ENCODE results near the gene AKAP14. TPM values are rescaled to one million over a fixed set of nuclear protein-coding genes. Genes with fewer than 3 reads are reported as not detected.
"Not testable (repeated sequence)": the region's sequence is repeated elsewhere in the genome, so short reads cannot be mapped to it uniquely, and the experiment has no call there.

The AKAP14 gene
- total RNA-seq, 1 experiment from 2014 or later: not detected

DNA sequence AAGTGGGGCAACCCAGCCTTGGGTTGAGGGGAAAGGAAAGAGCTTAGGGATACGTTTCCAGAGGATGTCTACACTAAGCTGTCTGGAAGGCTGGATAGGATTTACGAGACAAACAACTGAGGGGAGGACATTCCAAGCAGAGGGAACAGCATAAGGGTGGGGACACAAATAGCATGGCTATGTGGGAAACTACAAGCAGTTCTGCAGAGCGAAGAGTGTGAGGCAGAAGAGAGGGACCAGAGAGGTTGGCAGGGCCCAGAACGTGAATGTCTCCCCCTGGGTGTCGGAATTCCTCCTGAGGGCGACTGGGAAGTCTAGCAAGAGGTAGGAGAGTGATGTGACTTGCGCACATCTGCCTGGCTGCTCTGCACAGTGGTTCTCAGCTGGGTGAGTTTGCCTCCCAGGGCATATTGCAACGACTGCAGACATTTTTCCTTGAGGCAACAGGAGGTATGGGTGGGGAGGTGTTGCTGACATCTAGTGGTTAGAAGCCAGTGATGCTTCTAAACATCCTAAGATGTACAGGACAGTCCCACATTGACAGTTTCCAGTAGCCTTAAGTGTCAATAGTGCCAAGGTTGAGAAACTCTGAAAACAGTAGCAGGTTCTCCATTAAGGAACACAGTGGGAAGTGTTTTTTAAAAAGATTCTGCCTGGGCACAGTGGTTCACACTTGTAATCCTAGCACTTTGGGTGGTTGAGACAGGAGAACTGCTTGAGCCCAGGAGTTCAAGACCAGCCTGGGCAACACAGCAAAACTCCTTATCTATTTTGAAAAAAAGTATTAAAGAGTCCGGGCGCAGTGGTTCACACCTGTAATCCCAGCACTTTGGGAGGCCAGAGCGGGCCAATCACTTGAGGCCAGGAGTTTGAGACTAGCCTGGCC is 14.9 kb upstream of the AKAP14 start:
- Mint-ChIP-seq H3K4me3 (ENCODE audit: low read depth, unreplicated experiment) (no peak overlapping the region), H3K4me1 (ENCODE audit: low read depth, unreplicated experiment) (no peaks in the 10 kb centered on the region), H3K36me3 (ENCODE audit: insufficient read depth, unreplicated experiment) (peaks cover 13% of the 10 kb centered on the region), H3K9me3 (ENCODE audit: low read depth, unreplicated experiment) (no peaks in the 10 kb centered on the region), H3K27me3 (ENCODE audit: unreplicated experiment) (no peaks in the 10 kb centered on the region), H3K27ac (ENCODE audit: unreplicated experiment) (no peak overlapping the region)
- intact Hi-C loops (cut with micrococcal nuclease; ENCODE audit: unreplicated experiment): loop anchor here (5.0 kb wide), 1 partner anchor 363 kb away; no protein-coding TSS in a partner anchor
- TF ChIP-seq CTCF (IDR thresholded peaks at IDR 0.05; ENCODE audit: unreplicated experiment): no peak
- CTCF ChIA-PET: interaction anchor here (0.6 kb wide), 1 partner anchor 90 kb away, joined by 3 read pairs; no protein-coding TSS in a partner anchor
- BruUV-seq (replicated peaks): no TSS peak
- DNase-seq: peak; percentile 32

DNA sequence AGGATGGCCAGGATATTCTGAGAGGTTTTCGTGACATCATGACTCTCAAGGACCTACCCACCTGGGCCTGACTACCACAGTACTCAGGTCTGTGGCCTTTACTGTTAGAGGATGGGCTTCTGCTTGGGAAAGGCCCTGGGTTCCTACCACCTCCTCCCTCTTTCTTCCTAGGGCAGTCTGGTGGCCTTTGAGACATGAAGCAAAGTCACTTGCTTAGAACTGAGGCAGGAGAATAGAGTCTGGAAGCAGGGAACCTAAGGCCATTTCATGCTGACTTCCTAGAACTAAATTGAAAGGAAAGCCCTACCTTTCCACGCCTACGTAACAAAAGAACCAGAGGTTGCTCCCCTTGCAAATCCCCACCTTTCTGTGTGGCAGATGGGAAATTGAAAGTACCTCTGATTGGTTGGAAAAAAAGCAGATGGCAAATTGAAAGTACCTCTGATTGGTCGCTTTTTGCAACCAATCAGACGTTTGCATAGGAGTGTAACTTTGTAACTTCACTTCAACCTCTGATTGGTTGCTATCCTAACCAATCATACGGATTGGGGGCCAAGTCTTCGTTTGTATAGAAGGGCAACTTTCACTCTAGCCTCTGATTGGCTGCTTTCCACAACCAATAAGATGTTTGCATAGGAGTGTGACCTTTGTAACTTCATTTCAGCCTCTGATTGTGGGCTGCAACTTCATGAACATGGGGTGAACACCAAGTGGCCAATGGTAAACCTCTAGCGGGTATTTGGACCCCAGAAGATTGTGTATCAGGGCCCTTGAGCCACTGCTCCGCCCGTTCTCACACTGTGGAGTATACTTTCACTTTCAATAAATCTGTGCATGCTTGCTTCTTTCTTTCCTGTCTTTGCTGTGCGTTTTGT is 9.9 kb upstream of the AKAP14 start:
- Mint-ChIP-seq H3K4me1 (ENCODE audit: low read depth, unreplicated experiment) (peaks cover 8% of the 10 kb centered on the region), H3K9me3 (ENCODE audit: low read depth, unreplicated experiment) (no peaks in the 10 kb centered on the region), H3K4me3 (ENCODE audit: low read depth, unreplicated experiment) (peak overlapping the region; percentile 22), H3K27me3 (ENCODE audit: unreplicated experiment) (no peaks in the 10 kb centered on the region), H3K36me3 (ENCODE audit: insufficient read depth, unreplicated experiment) (peaks cover 13% of the 10 kb centered on the region), H3K27ac (ENCODE audit: unreplicated experiment) (no peak overlapping the region)
- BruUV-seq (replicated peaks): no TSS peak
- TF ChIP-seq CTCF (IDR thresholded peaks at IDR 0.05; ENCODE audit: unreplicated experiment): no peak
- CTCF ChIA-PET: no interaction called here
- DNase-seq: no peak
- intact Hi-C loops (cut with micrococcal nuclease; ENCODE audit: unreplicated experiment): no loop called here

DNA sequence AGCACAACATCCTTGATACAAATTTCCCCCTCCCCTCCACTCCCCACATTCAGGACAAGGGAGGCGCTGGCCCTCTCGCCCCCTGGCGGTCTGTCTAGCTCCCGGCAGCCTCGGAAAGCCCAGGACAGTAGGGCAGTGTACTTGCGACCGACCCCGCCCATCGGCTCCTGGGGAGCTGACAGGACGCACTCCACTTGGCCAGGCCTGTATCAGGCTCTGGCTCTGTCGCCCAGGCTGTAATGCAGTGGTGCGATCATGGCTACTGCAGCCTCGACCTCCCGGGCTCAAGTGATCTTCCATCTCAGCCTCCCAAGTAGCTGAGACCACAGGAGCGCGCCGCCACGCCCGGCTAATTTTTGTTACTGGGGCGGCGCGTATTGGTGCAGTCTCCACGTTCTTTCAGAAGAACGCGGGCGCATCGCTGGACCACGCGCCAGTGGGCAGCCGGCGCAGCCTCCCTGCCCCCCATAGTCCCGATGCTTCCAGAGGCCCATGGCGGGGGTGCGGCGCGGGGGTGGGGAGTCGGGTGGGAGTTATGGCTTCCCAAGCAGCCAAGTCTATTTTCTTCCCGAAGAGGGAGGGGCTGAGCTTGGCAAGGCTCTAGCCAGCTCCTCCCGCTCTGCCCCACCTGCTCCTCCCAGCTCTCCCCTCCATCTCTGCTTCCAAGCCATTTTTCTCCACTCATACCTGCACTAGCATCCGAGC is 7.8 kb upstream of the AKAP14 start:
- BruUV-seq (replicated peaks): no TSS peak
- DNase-seq: peak; percentile 87
- no peaks in the 10 kb centered on the region for H3K9me3 Mint-ChIP-seq (ENCODE audit: low read depth, unreplicated experiment)

GRCh38 chrX:119890626-119891025 is 5.1 kb upstream of the AKAP14 start:
- intact Hi-C loops (cut with micrococcal nuclease; ENCODE audit: unreplicated experiment); H3K27me3 Mint-ChIP-seq (ENCODE audit: unreplicated experiment); H3K27ac Mint-ChIP-seq (ENCODE audit: unreplicated experiment); BruUV-seq (replicated peaks); H3K4me3 Mint-ChIP-seq (ENCODE audit: low read depth, unreplicated experiment); CTCF ChIA-PET; DNase-seq; H3K9me3 Mint-ChIP-seq (ENCODE audit: low read depth, unreplicated experiment); H3K4me1 Mint-ChIP-seq (ENCODE audit: low read depth, unreplicated experiment): not testable (repeated sequence)
- H3K36me3 Mint-ChIP-seq (ENCODE audit: insufficient read depth, unreplicated experiment): peaks cover 13% of the 10 kb centered on the region

More for the DNA sequence above, 7.8 kb upstream of the AKAP14 start:
- no peaks in the 10 kb centered on the region for H3K27me3 Mint-ChIP-seq (ENCODE audit: unreplicated experiment)
- H3K4me3 Mint-ChIP-seq (ENCODE audit: low read depth, unreplicated experiment): peak overlapping the region; percentile 69
- peaks cover 8% of the 10 kb centered on the region for H3K4me1 Mint-ChIP-seq (ENCODE audit: low read depth, unreplicated experiment)
- TF ChIP-seq CTCF (IDR thresholded peaks at IDR 0.05; ENCODE audit: unreplicated experiment): peak; percentile 67
- H3K36me3 Mint-ChIP-seq (ENCODE audit: insufficient read depth, unreplicated experiment): peaks cover 13% of the 10 kb centered on the region
- intact Hi-C loops (cut with micrococcal nuclease; ENCODE audit: unreplicated experiment): no loop called here
- CTCF ChIA-PET: interaction anchor here (0.6 to 1.7 kb wide), 6 partner anchors 11 to 439 kb away, joined by 3 to 6 read pairs (median 6); partner anchors contain the start of genes RPL39 and UPF3B
- H3K27ac Mint-ChIP-seq (ENCODE audit: unreplicated experiment): no peak overlapping the region

DNA sequence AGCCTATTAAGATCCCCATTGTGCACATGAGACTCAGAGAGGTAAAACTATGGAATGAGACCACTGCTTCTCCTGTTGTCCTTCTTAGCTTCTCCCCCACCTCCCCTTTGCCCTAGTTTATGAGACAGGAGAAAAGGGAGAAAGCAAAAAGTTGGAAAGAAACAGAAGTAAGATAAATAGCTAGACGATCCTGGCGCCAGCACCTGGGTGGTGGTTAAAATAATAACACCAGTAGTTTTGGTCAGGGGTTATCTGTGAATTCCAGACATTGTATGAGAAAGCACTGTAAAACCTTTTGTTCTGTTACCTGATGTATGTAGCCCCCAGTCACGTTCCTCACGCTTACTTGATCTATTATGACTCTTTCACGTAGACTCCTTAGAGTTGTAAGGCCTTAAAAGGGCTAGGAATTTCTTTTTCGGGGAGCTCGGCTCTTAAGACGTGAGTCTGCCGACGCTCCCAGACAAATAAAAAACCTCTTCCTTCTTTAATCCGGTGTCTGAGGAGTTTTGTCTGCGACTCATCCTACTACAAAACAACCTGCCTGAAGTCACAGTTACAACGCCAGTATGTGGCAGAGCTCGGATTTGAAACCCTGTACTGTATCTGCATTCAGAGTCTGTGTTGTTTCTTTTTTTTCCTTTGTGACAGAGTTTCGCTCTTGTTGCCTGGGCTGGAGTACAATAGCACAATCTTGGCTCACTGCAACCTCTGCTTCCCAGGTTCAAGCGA is 3.6 kb upstream of the AKAP14 start:
- CTCF ChIA-PET; H3K9me3 Mint-ChIP-seq (ENCODE audit: low read depth, unreplicated experiment); BruUV-seq (replicated peaks); intact Hi-C loops (cut with micrococcal nuclease; ENCODE audit: unreplicated experiment); H3K36me3 Mint-ChIP-seq (ENCODE audit: insufficient read depth, unreplicated experiment); H3K4me1 Mint-ChIP-seq (ENCODE audit: low read depth, unreplicated experiment); H3K27me3 Mint-ChIP-seq (ENCODE audit: unreplicated experiment); H3K27ac Mint-ChIP-seq (ENCODE audit: unreplicated experiment); DNase-seq; H3K4me3 Mint-ChIP-seq (ENCODE audit: low read depth, unreplicated experiment): not testable (repeated sequence)
